ENCODE results near the gene MYO9B. TPM values are rescaled to one million over a fixed set of nuclear protein-coding genes. Genes with fewer than 3 reads are reported as not detected.

Gene MYO9B
- total and polyA plus RNA-seq, 2 experiments from 2014 or later = 20.1 to 71.8 TPM

GRCh38 chr19:17124025-17124424, 48.4 kb downstream of the MYO9B start:
- no peak for DNase-seq
- no peaks in the 10 kb centered on the region for H3K36me3 ChIP-seq (ENCODE audit: low read depth)
- H3K9me2 ChIP-seq (ENCODE audit: insufficient read depth) = no peaks in the 10 kb centered on the region
- no peak overlapping the region for H2AFZ ChIP-seq
- H3K9me3 ChIP-seq (ENCODE audit: low read depth) = no peaks in the 10 kb centered on the region
- no peak overlapping the region for H3K9ac ChIP-seq
- H4K20me1 ChIP-seq (ENCODE audit: insufficient read depth) = no peaks in the 10 kb centered on the region
- H3K4me2 ChIP-seq (ENCODE audit: unreplicated experiment) = no peak overlapping the region
- 84 to 85% methylated on average over 1 of the region's 1 CpG for WGBS, 2 experiments (ENCODE audit: low coverage in 1 of 2, low lambda C conversion rate in 2 of 2, missing lambda C conversion rate in 2 of 2)
- 0 out of 2 replicates have a peak, but pooled peaks cover 15% of the 10 kb centered on the region for H3F3A ChIP-seq (ENCODE audit: insufficient read depth)
- peaks cover 23% of the 10 kb centered on the region for H3K4me1 ChIP-seq (ENCODE audit: insufficient read depth)
- in situ Hi-C loops (cut with MboI) = no loop called here
- peaks cover 97% of the 10 kb centered on the region for H3K79me2 ChIP-seq (ENCODE audit: insufficient read depth)
- no peaks in the 10 kb centered on the region for H3K27me3 ChIP-seq (replicated peaks; ENCODE audit: insufficient read depth)
- H3K27ac ChIP-seq = no peak overlapping the region
- TF ChIP-seq EZH2phosphoT487 (IDR thresholded peaks at IDR 0.05; ENCODE audit: insufficient read depth, low read depth) (no peak), EZH2 (IDR thresholded peaks at IDR 0.05; ENCODE audit: insufficient read depth, poor library complexity, severe bottlenecking) (no peak)
- no peak overlapping the region for H3K4me3 ChIP-seq

- in situ Hi-C loops (cut with MboI) = no loop called here
- H3K36me3 ChIP-seq (ENCODE audit: low read depth) = no peaks in the 10 kb centered on the region
- peaks cover 23% of the 10 kb centered on the region for H3K4me1 ChIP-seq (ENCODE audit: insufficient read depth)
- H3K79me2 ChIP-seq (ENCODE audit: insufficient read depth) = peaks cover 97% of the 10 kb centered on the region
- H3K4me2 ChIP-seq (ENCODE audit: unreplicated experiment) = no peak overlapping the region
- no peaks in the 10 kb centered on the region for H3K9me2 ChIP-seq (ENCODE audit: insufficient read depth)
- no peak overlapping the region for H3K4me3 ChIP-seq
- DNase-seq = peak; percentile 17
- peak overlapping the region; percentile 72 for H3K27ac ChIP-seq
- H3K27me3 ChIP-seq (replicated peaks; ENCODE audit: insufficient read depth) = no peaks in the 10 kb centered on the region
- TF ChIP-seq EZH2phosphoT487 (IDR thresholded peaks at IDR 0.05; ENCODE audit: insufficient read depth, low read depth) (no peak), EZH2 (IDR thresholded peaks at IDR 0.05; ENCODE audit: insufficient read depth, poor library complexity, severe bottlenecking) (no peak)
- no peaks in the 10 kb centered on the region for H4K20me1 ChIP-seq (ENCODE audit: insufficient read depth)
- no peaks in the 10 kb centered on the region for H3K9me3 ChIP-seq (ENCODE audit: low read depth)
- H2AFZ ChIP-seq = no peak overlapping the region
- WGBS, 2 experiments (ENCODE audit: low coverage in 1 of 2, low lambda C conversion rate in 2 of 2, missing lambda C conversion rate in 2 of 2) = 71% methylated on average over 10 of the region's 10 CpGs
- peak overlapping the region; percentile 32; the same call in 1 of the 2 replicates for H3K9ac ChIP-seq
- 0 out of 2 replicates have a peak, but pooled peaks cover 15% of the 10 kb centered on the region for H3F3A ChIP-seq (ENCODE audit: insufficient read depth)
These were observed 49.6 kb downstream of the MYO9B start for GRCh38 chr19:17125062-17125727.

GRCh38 chr19:17125728-17126677, 50.4 kb downstream of the MYO9B start:
- Histone ChIP-seq H3K9me2 (ENCODE audit: insufficient read depth) (no peaks in the 10 kb centered on the region), H3K9me3 (ENCODE audit: low read depth) (no peaks in the 10 kb centered on the region), H3K4me2 (ENCODE audit: unreplicated experiment) (no peak overlapping the region), H3K27me3 (replicated peaks; ENCODE audit: insufficient read depth) (no peaks in the 10 kb centered on the region), H2AFZ (no peak overlapping the region), H3K27ac (peak overlapping the region; percentile 72), H3K36me3 (ENCODE audit: low read depth) (no peaks in the 10 kb centered on the region), H3K4me1 (ENCODE audit: insufficient read depth) (peaks cover 23% of the 10 kb centered on the region), H4K20me1 (ENCODE audit: insufficient read depth) (no peaks in the 10 kb centered on the region), H3K9ac (peak overlapping the region; percentile 64), H3K4me3 (no peak overlapping the region), H3K79me2 (ENCODE audit: insufficient read depth) (peaks cover 97% of the 10 kb centered on the region), H3F3A (ENCODE audit: insufficient read depth) (0 out of 2 replicates have a peak, but pooled peaks cover 12% of the 10 kb centered on the region)
- 57 to 58% methylated on average over 23 of the region's 23 CpGs for WGBS, 2 experiments (ENCODE audit: low coverage in 1 of 2, low lambda C conversion rate in 2 of 2, missing lambda C conversion rate in 2 of 2)
- in situ Hi-C loops (cut with MboI) = no loop called here
- no peak for TF ChIP-seq EZH2phosphoT487 (IDR thresholded peaks at IDR 0.05; ENCODE audit: insufficient read depth, low read depth)
- TF ChIP-seq EZH2 (IDR thresholded peaks at IDR 0.05; ENCODE audit: insufficient read depth, poor library complexity, severe bottlenecking) = no peak
- peak; percentile 72 for DNase-seq

GRCh38 chr19:17127671-17128070, 52.1 kb downstream of the MYO9B start:
- whole genome bisulfite sequencing, 2 experiments (ENCODE audit: low coverage in 1 of 2, low lambda C conversion rate in 2 of 2, missing lambda C conversion rate in 2 of 2) = 93 to 97% methylated on average over 6 of the region's 6 CpGs
- H3K27me3 ChIP-seq (replicated peaks; ENCODE audit: insufficient read depth) = no peaks in the 10 kb centered on the region
- peaks cover 19% of the 10 kb centered on the region for H3K4me1 ChIP-seq (ENCODE audit: insufficient read depth)
- no peak overlapping the region for H3K27ac ChIP-seq
- 0 out of 2 replicates have a peak, but pooled peaks cover 5% of the 10 kb centered on the region for H3F3A ChIP-seq (ENCODE audit: insufficient read depth)
- H4K20me1 ChIP-seq (ENCODE audit: insufficient read depth) = no peaks in the 10 kb centered on the region
- H3K36me3 ChIP-seq (ENCODE audit: low read depth) = no peaks in the 10 kb centered on the region
- no peaks in the 10 kb centered on the region for H3K9me2 ChIP-seq (ENCODE audit: insufficient read depth)
- H3K79me2 ChIP-seq (ENCODE audit: insufficient read depth) = peaks cover 96% of the 10 kb centered on the region
- H3K4me2 ChIP-seq (ENCODE audit: unreplicated experiment) = no peak overlapping the region
- in situ Hi-C loops (cut with MboI) = no loop called here
- no peak overlapping the region for H3K9ac ChIP-seq
- no peak for DNase-seq
- no peaks in the 10 kb centered on the region for H3K9me3 ChIP-seq (ENCODE audit: low read depth)
- no peak overlapping the region for H2AFZ ChIP-seq
- no peak for TF ChIP-seq EZH2phosphoT487 (IDR thresholded peaks at IDR 0.05; ENCODE audit: insufficient read depth, low read depth)
- TF ChIP-seq EZH2 (IDR thresholded peaks at IDR 0.05; ENCODE audit: insufficient read depth, poor library complexity, severe bottlenecking) = no peak
- H3K4me3 ChIP-seq = no peak overlapping the region

Measured in GM23248 (cell line).